Endothelial cell (in vitro differentiated cells): ENCODE results near the gene CHIC1. TPM values are rescaled to one million over a fixed set of nuclear protein-coding genes. Genes with fewer than 3 reads are reported as not detected.
"Not testable (repeated sequence)": the region's sequence is repeated elsewhere in the genome, so short reads cannot be mapped to it uniquely, and the experiment has no call there.

ENCODE experiments used
- DNase-seq: peaks from one replicate; pipeline ENCODE4 v3.0.0; 2021; ENCODE audit warnings: low spot score
- H3K27ac Mint-ChIP-seq: one replicate; pipeline ENCODE4 v1.8.0; 2021; ENCODE audit warnings: mixed read lengths, inconsistent platforms; ENCODE audit not compliant: unreplicated experiment
- H3K27me3 Mint-ChIP-seq: one replicate; pipeline ENCODE4 v1.8.0; 2021; ENCODE audit warnings: mild to moderate bottlenecking, moderate library complexity, mixed read lengths, inconsistent platforms; ENCODE audit not compliant: unreplicated experiment
- H3K36me3 Mint-ChIP-seq: one replicate; pipeline ENCODE4 v1.8.0; 2021; ENCODE audit warnings: mild to moderate bottlenecking, low read depth, mixed read lengths, inconsistent platforms; ENCODE audit not compliant: unreplicated experiment
- H3K4me1 Mint-ChIP-seq: one replicate; pipeline ENCODE4 v1.8.0; 2021; ENCODE audit warnings: mild to moderate bottlenecking, mixed read lengths, inconsistent platforms; ENCODE audit not compliant: unreplicated experiment
- H3K4me3 Mint-ChIP-seq: one replicate; pipeline ENCODE4 v1.8.0; 2021; ENCODE audit warnings: mild to moderate bottlenecking, mixed read lengths, inconsistent platforms; ENCODE audit not compliant: unreplicated experiment
- H3K9me3 Mint-ChIP-seq: one replicate; pipeline ENCODE4 v1.8.0; 2021; ENCODE audit warnings: mixed read lengths, inconsistent platforms; ENCODE audit not compliant: unreplicated experiment
- CTCF ChIP-seq: fragments of 200-600 bp; sonication (generic); IDR thresholded peaks from one replicate; pipeline ENCODE4 v1.5.0; 2021; ENCODE audit warnings: antibody characterized with exemption; ENCODE audit not compliant: unreplicated experiment
- total RNA-seq: library from RNA; stranded (reverse); fragmentation: NEBNext Ultra II Directional; extraction: Animal tissue kit (Norgen Biotek cat#: 25700); gene quantifications from one replicate; pipeline ENCODE4 v1.2.1, GENCODE V29; 2021; ENCODE audit not compliant: unreplicated experiment

CHIC1 gene
- total RNA-seq, 1 donor from 2014 or later, result 7.4 TPM

GRCh38 chrX:73561801-73562200, 1.2 kb upstream of the CHIC1 start:
- Mint-ChIP-seq H3K9me3 (no peaks in the 10 kb centered on the region), H3K4me3 (no peak overlapping the region), H3K36me3 (no peaks in the 10 kb centered on the region), H3K27me3 (peaks cover 2% of the 10 kb centered on the region), H3K4me1 (peaks cover 7% of the 10 kb centered on the region), H3K27ac (no peak overlapping the region)
- no peak for DNase-seq
- no peak for TF ChIP-seq CTCF

DNA sequence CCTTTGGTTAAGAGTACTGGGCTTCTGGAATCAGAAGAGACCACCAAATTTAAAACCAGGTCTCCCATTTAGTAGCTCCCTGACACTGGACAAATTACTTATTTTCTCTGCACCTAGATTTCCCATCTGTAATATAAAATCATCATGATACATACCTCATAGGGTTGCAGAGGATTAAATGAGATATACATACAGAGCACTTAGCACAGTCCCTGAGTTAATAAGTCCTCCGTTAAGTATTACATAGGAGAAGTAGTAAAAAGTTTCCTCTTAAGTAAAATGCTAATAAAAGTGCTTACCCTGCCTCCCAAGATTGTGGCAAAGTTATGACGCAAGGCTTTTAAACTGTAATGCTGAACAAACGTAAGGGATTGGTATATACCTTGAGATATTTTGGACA, 539 bp upstream of the CHIC1 start:
- Mint-ChIP-seq H3K9me3 (no peaks in the 10 kb centered on the region), H3K27ac (peak overlapping the region; percentile 58), H3K27me3 (peaks cover 2% of the 10 kb centered on the region), H3K36me3 (no peaks in the 10 kb centered on the region), H3K4me1 (peaks cover 7% of the 10 kb centered on the region), H3K4me3 (peak overlapping the region; percentile 100)
- no peak for TF ChIP-seq CTCF
- DNase-seq, result no peak

DNA sequence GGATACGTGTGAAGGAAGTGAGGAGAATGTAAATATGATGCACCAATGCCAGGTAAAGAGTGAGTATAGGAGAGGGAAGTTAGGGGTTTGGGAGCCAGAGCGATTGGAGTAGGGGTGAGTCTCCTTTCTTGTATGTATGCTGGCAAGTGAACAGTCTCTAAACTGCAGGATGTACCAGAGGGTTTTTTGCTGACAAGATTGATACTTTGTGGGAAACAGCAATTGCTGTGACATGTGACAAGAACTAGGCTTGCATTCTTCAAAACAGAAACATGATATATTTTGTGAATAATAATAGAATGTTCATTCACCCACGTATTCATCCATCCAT, 706 bp downstream of the CHIC1 start:
- H3K36me3 Mint-ChIP-seq, result no peaks in the 10 kb centered on the region
- H3K4me3 Mint-ChIP-seq, result peak overlapping the region; percentile 100
- no peaks in the 10 kb centered on the region for H3K9me3 Mint-ChIP-seq
- no peak for TF ChIP-seq CTCF
- peaks cover 2% of the 10 kb centered on the region for H3K27me3 Mint-ChIP-seq
- no peak for DNase-seq
- peaks cover 7% of the 10 kb centered on the region for H3K4me1 Mint-ChIP-seq
- H3K27ac Mint-ChIP-seq, result peak overlapping the region; percentile 96

- H3K27me3 Mint-ChIP-seq, result no peaks in the 10 kb centered on the region
- no peak for TF ChIP-seq CTCF
- no peak for DNase-seq
- no peaks in the 10 kb centered on the region for H3K36me3 Mint-ChIP-seq
- no peak overlapping the region for H3K4me3 Mint-ChIP-seq
- H3K9me3 Mint-ChIP-seq, result no peaks in the 10 kb centered on the region
- H3K27ac Mint-ChIP-seq, result peak overlapping the region; percentile 36
- H3K4me1 Mint-ChIP-seq, result no peaks in the 10 kb centered on the region
Observed at GRCh38 chrX:73577361-73577760, 14.4 kb downstream of the CHIC1 start.

- no peak overlapping the region for H3K27ac Mint-ChIP-seq
- no peaks in the 10 kb centered on the region for H3K36me3 Mint-ChIP-seq
- no peaks in the 10 kb centered on the region for H3K9me3 Mint-ChIP-seq
- no peak for DNase-seq
- H3K27me3 Mint-ChIP-seq, result no peaks in the 10 kb centered on the region
- no peak for TF ChIP-seq CTCF
- H3K4me1 Mint-ChIP-seq, result no peaks in the 10 kb centered on the region
- H3K4me3 Mint-ChIP-seq, result no peak overlapping the region
Observed at GRCh38 chrX:73581002-73581628, 18.1 kb downstream of the CHIC1 start.

DNA sequence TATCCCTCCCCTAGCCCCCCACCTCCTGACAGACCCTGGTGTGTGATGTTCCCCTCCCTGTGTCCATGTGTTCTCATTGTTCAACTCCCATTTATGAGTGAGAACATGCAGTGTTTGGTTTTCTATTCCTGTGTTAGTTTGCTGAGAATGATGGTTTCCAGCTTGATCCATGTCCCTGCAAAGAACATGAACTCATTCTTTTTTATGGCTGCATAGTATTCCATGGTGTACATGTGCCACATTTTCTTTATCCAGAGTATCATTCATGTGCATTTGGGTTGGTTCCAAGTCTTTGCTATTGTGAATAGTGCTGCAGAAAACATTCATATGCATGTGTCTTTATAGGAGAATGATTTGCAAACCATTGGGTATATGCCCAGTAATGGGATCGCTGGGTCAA, 34.8 kb downstream of the CHIC1 start:
- H3K27ac Mint-ChIP-seq, H3K4me1 Mint-ChIP-seq, H3K27me3 Mint-ChIP-seq, H3K4me3 Mint-ChIP-seq, DNase-seq, H3K36me3 Mint-ChIP-seq, H3K9me3 Mint-ChIP-seq: not testable (repeated sequence)
